ENCODE results near the gene SEMA3E. TPM values are rescaled to one million over a fixed set of nuclear protein-coding genes. Genes with fewer than 3 reads are reported as not detected.

Gene SEMA3E
- total RNA-seq, 1 experiment from 2014 or later = 2.5 TPM

- H3K4me1 Mint-ChIP-seq = no peaks in the 10 kb centered on the region; the same call in 1 of the 2 replicates
- H3K9me3 Mint-ChIP-seq = no peaks in the 10 kb centered on the region
- no peak overlapping the region for H3K4me3 Mint-ChIP-seq
- ATAC-seq (peak; percentile 62), DNase-seq (ENCODE audit: low spot score) (no peak)
- POLR2A ChIA-PET = interaction anchor here (1.2 kb wide), 1 partner anchor 10 kb away, joined by 3 read pairs; no protein-coding TSS in a partner anchor
- H3K36me3 Mint-ChIP-seq = no peaks in the 10 kb centered on the region
- TF ChIP-seq MYBL2 (CRISPR knock-in tag; IDR thresholded peaks at IDR 0.05) (no peak), SOX15 (CRISPR knock-in tag; IDR thresholded peaks at IDR 0.05) (no peak), HMGXB4 (CRISPR knock-in tag; IDR thresholded peaks at IDR 0.05) (no peak), ESRRA (CRISPR knock-in tag; IDR thresholded peaks at IDR 0.05; ENCODE audit: borderline replicate concordance) (no peak), USF2 (CRISPR knock-in tag; IDR thresholded peaks at IDR 0.05) (no peak), ZNF425 (CRISPR knock-in tag; conservative IDR thresholded peaks at IDR 0.05) (no peak), ZNF512 (CRISPR knock-in tag; IDR thresholded peaks at IDR 0.05; ENCODE audit: borderline replicate concordance) (no peak), ZMAT4 (CRISPR knock-in tag; IDR thresholded peaks at IDR 0.05) (no peak), NFATC4 (CRISPR knock-in tag; IDR thresholded peaks at IDR 0.05) (no peak), RELA (CRISPR knock-in tag; IDR thresholded peaks at IDR 0.05; ENCODE audit: borderline replicate concordance) (no peak), TCF7 (CRISPR knock-in tag; IDR thresholded peaks at IDR 0.05; ENCODE audit: low read depth) (no peak), ATF3 (CRISPR knock-in tag; conservative IDR thresholded peaks at IDR 0.05) (no peak), EMX1 (CRISPR knock-in tag; IDR thresholded peaks at IDR 0.05) (no peak), JAZF1 (CRISPR knock-in tag; IDR thresholded peaks at IDR 0.05) (no peak), ZSCAN18 (CRISPR knock-in tag; IDR thresholded peaks at IDR 0.05) (no peak), CTCF (IDR thresholded peaks at IDR 0.05) (no peak), IRF2 (CRISPR knock-in tag; IDR thresholded peaks at IDR 0.05; ENCODE audit: borderline replicate concordance, low read depth) (no peak), KAT7 (CRISPR knock-in tag; IDR thresholded peaks at IDR 0.05; ENCODE audit: borderline replicate concordance) (no peak)
- CTCF ChIA-PET = interaction anchor here (2.2 kb wide), 1 partner anchor 10 kb away, joined by 13 read pairs; no protein-coding TSS in a partner anchor
- 0 out of 2 replicates have a peak overlapping the region, but pooled peaks have one; percentile 35 for H3K27ac Mint-ChIP-seq
- no peaks in the 10 kb centered on the region for H3K27me3 Mint-ChIP-seq (ENCODE audit: low read depth)
Measured at GRCh38 chr7:83524277-83525075, 124.5 kb downstream of the SEMA3E start.
